HG03521 (cell line): Measurements from ENCODE around the gene MYL12A.

Experiments used
- ATAC-seq: cut with Tn5 transposase; IDR thresholded peaks from one replicate; pipeline ENCODE4 v1.9.1; 2021; ENCODE audit warnings: mild to moderate bottlenecking, moderate library complexity; ENCODE audit not compliant: unreplicated experiment

The MYL12A gene

DNA sequence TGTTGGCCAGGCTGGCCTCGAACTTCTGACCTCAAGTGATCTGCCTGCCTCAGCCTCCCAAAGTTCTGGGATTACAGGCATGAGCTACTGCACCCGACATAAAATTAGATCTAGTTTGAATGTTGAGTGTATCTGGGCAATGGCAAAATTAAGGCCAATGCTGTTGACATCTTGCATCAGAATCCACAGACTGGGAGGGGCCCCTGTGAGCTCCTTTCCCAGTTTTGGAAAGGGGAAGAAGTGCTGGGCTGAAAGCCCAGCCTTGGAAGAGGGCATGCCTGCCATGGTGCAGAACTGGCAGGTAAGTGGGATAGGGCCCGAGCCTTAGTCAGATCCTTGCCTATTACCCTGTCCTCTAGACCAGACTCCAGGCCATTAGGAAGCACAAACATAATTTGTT lies 23.4 kb upstream of the MYL12A start:
- ATAC-seq, result no peak

DNA sequence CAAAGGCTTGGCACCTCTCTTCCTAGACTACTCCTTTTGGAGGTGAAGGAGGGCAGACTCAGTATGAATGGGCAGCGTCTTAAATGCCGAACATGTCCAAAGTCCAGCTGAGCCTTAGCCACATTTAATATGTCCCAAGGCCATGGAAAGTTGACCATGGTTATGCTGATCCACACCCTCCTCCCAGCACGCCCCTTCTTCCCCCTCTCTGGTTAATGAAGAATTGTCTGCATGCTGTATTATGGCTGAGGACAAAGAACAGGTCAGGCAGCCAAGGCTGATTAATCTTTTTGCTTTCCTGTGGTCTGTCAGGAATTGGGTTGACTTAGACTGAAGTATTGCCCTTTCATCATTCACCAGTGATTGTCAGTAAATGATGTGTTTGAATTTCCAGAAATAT lies 22.0 kb upstream of the MYL12A start:
- ATAC-seq, result no peak

DNA sequence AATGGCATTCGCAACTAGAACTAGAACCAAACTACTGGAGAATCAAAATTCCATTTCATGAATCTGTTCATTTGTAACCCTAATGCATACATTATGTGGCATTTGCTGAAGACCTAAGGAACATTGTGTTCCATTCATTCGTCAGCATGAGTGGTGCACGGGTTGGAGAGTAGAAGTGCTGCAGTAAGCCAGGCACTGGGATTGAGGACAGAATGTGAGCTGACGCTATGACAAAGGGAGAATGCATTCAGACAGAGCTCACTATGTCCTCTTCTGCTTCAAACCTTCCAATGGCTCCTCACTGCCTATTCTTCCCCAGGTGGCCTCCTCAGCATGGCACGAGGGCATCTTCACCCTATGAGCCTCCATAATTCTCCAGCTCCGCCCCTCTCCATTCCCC lies 21.6 kb upstream of the MYL12A start:
- no peak for ATAC-seq

DNA sequence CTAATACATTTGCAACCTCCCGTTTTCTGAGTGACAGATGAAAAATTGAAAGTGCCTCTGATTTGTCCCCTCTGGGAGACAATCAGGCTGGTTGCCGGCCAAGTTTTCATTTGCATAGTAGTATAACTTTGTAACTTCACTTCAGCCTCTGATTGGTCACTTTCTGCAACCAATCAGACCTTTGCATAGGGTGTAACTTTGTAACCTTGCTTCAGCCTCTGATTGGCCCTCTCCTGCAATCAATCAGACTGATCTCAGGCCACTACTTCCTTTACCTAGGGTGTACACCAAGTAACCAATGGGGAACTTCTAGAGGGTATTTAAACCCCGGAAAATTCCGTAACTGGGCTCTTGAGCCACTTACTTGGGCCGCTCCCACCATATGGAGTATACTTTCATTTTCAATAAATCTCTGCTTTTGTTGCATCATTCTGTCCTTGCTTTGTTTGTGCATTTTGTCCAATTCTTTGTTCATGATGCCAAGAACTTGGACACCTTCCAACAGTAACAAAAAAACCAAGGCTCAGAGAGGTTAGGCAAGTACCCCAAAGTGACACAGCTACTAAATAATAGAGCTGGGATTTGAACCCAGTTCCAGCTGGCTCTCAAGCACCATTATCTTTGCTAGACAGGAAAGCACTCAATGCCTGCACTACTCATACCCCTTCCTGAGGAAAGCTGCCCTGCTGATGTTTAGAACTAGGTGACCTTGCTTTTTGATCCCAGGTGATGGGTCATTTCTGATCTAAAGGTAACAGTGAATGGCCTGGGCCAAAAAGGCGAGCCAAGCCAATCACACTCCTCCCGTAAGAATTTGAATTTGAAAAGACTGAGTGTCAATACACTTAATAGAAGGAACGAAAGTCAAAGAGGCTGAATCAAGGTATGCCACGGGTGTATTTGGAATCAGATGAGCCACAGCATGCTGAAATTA lies 16.9 kb upstream of the MYL12A start:
- no peak for ATAC-seq

DNA sequence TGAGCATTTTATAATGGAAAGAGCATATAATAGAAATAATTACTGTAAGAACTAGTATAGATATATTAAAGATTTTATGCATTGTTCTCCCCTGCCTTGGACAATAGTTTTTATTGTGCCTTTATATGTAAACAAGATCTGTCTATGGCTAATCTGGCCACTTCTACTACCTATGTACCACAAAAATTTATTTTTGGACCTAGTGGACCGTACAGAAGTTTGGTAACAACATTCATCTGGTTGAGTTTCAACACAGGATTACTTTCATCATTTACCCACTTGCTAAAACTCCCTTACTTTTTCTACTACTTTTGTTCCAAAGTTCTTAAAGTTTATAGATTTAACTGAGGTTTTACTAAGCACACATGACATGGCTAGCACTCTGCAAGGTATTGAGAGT lies 14.6 kb upstream of the MYL12A start:
- no peak for ATAC-seq

DNA sequence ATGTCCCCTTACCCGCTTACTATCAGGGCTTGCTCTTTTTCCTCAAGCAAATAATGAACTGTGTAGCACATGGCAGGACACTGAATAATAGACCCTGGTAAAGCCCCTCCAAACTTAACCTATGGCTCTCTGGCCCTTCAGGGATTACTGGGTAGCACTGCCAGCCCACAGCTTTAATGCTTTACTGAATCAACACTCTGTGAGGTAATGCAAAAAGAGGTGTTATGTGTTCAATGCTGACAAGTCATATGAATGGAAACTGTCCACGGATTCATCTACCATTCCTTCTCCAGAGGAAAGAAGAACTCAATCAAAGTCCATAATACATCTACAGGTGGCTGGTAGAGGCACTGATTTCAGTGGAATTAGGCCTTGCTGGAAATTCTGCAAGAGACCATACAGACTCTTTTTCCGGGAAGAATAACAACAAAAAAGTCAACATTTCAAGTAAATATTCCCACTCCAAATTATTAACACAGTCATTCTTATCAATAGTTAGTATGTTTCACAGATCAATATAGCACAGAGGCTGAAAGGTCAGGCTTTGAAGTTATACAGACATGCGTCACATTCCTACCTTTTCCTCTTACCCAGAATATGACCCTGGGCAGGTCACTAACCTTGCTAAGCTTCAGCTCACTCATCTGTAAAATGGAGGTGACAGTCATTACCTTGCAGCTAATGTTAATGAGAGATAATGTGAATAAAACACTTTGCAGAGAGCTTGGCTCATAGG lies 14.0 kb upstream of the MYL12A start:
- no peak for ATAC-seq

DNA sequence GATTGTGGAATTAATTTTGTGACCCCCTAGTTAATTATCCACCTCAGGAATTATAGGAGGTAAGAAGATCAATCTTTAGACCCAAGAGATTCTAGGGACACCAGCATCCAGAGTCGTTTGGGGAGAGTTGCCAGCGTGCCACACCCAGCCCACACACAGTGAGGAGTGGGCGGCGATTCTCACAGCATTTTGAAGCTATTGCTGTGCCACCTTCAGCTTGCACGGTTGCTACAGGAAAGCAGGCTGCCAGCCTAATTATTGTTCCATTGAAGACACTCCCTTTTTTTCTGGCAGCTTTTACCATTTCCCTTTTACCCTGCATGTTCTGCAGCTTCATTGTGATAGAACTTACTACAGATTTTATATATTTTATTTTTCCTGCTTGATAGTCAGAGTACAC lies 13.1 kb upstream of the MYL12A start:
- ATAC-seq, result no peak

DNA sequence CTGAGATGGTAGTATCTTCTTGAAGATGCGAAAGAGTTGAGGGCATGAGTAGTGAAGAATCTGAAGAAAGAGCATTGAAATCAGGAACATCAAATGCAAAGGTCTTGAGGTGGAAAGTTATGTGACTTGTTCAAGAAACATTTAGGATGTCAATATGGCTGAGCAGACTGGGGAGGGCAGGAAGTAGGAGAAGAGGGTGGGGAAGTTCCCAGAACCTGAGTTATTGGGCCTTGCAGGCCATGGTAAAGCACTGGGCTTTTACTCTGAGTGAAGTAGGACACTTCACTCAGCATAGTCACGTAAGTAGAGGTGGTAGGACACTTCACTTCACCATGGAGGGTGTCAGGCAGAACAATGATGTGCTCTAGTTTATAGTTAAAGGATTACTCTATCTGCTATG lies 11.8 kb upstream of the MYL12A start:
- ATAC-seq, result no peak

DNA sequence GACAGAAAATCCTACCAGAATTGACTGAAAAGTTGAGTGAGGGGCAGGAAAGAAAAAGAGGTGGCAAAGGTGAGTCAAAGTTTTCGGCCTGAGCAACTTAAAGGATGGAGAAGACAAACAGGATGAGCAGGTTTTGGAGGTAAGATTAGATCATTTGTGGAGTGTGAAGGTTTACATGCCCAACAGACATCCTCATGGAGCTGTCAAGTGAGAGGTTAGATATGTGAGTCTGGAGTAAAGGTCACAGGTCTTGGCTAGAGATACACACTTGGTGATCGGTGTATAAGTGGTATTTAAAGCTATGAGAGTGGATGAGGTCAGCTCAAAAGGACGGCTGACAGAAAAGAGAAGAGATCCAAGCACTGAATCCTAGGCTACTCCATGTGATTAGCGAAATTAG lies 11.1 kb upstream of the MYL12A start:
- ATAC-seq, result no peak

DNA sequence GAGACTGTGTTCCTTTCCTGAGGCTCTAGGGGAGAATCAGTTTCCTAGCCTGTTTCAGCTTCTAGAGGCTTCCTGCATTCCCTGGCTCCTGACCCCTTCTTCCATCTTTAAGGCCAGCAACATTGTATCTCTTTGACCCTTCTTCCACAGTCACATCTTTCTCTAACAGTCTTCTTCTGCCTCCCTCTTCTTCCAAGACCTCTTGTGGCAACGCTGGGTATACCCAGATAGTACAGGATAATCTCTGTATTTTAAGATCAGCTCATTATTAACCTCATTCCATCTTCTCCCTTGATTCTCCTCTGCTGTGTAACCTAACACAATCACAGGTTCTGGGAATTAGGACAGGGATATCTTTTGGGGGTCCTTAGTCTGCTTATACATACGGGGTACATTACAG lies 8.9 kb upstream of the MYL12A start:
- no peak for ATAC-seq

DNA sequence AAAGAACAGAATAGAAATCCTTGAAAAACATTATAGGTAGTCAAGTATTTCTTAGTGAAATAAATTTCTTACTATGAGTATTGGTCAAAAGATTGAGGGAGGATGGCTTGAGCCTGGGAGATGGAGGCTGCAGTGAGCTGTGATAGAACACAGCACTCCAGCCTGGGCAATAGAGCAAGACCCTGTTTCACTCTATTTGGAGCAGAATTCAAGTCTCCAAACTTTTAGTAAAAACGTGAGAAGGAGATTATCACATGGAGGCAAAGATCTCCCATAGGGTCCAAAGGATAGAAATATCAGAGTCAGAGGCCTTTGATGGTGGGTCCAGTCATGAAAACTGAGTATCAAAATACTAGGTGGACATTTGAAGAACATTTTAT lies 2.4 kb upstream of the MYL12A start:
- no peak for ATAC-seq

DNA sequence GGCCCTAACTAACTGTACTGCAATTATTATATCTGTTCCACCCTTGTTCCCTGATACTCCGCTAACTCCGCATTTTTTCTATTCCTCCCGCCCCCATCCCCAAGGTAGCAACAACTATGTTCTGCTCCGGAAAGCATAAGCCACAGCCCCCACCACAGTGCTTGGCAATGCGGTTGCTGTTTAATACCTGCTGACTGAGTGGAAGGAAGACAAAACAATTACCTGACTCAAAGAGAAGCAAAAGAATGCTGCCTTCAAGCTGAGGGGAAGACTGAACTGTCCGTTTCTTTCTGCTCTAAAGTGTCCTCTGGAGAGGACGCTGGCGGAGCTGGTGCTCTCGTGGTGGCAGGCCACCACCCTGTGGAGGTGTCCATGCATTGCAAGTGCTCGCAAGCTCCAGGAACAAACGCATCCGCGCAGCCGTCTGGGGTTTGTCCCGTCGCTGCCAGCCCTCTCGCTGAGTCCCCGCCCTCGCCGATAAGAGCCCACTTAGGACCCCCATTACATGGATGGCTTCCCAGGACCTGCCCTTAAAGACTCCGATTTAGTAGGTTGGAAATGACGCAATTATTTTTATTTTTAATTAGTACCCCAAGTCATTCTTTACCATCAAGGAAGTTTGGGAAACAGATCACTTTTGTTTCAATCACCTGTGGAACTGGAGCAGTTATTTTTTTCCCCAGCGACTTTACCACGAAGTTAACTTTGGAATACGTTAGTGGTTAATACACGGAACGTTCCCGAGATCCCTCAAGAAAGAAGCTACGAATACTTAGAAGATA lies 1.6 kb upstream of the MYL12A start:
- ATAC-seq, result peak; percentile 43

DNA sequence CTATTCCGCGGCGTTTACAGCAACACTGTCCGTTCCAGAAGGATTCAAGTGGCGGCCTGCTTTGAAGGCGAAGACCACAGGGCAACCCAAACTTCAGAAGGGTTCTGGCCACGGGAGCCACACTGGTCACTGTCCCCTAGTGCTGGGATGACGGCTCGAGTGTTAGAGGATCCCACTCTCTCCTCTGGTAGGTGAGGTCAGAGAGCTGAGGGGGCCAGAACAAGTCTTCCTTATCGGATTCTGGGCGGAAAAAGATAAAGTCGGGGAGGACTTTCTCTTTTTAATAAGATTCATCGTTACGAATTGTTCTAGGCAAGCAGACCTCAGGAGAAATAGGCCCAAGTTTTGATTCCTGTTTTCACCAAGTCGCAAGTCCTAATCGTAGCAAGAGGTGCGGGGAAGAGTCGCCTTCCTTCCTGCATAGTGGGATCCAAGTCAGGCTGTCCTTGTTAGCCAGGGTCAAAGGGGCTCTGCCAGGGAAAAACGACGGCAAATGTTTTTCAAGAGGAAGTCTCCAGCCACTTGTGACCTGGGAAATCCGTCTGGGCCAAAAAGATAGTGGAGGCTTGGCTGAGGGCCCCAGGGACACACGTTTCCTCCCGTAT lies 864 bp upstream of the MYL12A start:
- no peak for ATAC-seq

DNA sequence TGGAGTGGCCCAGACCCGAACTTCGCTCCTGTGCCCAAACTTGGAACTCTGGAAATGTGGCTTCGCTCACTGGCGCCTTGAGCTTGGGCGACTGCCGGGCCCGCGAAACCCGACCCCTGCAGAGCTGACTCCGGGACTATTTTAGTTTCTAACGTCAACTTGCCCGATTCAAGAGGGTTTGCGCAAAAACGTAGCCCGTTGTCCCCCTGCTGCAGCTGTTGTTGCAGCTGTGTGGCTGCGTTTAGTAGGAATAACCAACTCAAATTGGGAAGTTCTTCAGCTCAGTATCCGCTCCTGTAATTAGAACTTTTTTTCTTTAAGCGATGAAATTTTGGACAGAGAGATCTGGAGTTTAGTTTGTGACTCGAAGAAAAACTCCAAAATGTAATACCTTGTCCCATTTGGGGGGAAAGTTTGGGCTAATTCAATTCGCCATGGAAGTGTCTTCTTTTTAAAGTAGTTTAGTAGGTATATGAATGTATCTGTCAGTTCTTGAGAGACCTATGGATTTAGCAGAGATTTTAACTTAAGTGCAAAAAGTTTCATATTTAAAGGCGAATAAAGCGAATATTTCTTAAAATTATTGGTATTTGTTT lies 559 bp downstream of the MYL12A start:
- no peak for ATAC-seq

DNA sequence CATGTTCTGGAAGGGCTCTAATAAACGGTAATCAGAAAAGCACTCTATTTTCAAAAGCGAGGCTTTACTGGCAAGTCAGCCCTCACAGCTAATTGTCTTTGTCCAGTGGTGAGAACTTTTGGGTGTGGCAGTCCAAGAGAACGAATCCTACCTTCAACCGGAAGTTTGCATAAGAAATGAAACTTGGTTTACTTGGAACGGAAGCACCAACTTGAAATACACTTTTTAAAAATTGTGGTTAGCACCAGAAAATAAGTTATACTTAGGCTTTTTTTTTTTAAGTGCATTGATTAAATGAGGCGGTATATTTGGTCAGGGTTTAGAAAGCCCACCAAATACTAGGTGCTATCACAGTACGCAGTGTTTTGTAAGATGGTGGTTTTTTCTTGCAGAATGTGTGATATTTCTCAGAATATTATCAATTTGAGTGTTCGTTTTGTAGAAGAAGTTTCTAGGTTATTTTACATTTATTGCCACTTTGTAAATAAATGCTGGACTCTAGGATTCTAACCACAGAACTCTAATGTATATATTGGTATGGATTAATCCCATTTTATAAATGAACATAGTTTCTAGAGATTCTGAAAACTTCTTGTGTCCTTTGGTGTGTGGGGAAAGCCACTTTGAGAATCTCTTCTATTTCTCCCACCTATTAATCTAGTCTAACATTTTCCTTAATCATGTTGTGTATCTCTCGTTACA lies 1.2 kb downstream of the MYL12A start:
- no peak for ATAC-seq

DNA sequence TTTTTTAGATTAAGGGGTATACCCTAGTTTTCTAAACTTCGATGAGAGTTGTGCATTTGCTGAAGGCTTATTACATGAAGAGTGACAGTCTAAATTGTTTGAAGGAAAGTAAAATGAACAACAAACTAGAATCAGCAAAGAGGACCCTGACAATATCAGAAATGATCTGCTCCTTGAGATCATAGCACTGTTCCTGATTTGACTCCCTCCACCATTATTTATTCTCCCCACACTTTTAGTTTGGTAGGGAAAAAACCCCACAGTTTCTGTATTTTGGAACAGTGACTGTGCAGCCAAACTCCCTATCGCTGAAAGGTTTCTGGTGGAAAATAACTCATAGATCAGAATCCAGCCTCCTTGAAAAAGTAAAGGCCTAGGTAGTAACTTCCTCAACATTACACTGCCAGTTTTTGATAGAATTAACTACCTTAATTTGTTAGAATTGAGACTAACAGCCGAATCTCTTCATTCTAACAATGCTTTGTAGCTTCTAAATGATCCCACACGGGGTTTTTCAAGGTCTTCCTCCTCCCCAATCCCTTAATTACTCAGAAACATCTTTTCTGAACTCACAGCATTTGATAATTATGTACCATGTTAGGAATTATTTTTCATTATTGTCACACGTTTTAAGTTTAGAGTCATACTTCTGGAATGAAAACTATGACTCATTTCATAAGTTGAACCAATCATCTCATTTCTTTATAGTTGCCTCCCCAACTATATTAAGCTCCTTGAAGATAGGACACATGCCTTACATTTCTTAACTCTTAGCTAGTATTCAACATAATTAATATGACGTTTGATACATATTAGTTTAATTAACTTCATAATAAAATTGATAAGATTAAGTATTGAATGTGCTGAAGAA lies 2.9 kb downstream of the MYL12A start:
- ATAC-seq, result no peak

DNA sequence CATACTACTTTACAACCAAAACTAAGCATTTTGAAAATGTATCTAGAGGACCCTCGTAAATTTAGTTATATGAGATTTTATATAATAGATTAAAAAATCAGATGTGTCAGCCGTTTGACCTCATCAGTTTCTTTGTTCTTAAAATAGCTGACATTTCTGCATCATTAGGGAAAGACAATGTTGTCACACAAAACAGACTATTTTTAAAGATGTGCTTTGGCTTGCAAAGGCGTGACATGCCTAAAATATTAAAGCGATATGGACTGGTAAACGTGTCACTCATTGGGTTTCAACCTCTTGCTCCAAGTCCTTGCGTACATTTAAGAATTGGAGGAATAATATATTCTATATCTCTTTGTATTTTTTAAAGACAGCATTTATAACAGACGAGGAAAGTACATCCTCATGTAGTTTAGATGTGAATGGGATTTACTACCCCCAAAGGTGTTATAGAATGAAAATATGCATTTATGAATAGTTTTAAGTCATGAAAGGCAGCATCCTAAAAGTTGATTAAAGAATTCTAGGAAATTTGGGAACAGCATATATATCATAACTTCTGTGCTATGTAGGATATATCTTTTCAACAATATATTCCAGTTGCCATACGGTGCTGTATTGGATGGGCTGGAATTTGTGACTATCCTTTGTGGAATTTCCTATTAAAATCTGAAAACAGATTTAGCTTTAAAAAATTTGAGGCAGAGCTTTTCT lies 3.8 kb downstream of the MYL12A start:
- no peak for ATAC-seq

DNA sequence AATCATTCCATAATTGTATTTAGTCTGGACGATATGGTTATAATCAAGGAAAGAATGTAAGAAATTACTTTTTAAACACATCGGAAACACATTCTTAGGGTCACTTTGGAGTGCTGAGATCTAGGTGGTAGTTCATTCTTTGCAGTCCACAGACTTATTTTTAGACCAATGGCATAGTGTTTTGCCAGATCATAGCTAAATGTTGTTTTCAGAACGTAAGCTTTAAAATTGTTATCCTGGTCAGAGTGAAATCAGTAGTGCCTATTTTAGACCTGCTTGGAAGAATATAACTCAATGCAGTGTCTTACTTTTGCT lies 4.3 kb downstream of the MYL12A start:
- ATAC-seq, result no peak

DNA sequence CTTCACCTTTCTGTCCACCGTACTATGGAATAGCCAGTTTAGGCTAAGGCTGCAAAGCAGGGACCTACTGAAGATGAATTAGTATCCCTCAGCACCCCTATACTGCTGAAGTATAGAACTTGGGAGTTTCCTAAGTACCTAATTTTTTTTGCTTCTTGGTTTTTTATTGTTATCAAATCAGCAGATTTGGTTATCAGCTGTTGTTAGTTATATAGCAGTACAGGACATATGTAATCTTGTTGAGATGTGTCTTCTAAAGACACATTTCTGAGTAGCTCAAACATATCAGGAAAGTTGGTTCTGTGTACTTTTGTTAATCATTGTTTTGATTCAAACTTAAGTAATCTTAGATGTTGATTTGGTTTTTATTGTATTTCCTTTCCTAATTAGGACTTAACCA lies 5.2 kb downstream of the MYL12A start:
- no peak for ATAC-seq
